Endothelial cell of umbilical vein (primary cell): Measurements from ENCODE around the gene BBX. TPM values are rescaled to one million over a fixed set of nuclear protein-coding genes. Genes with fewer than 3 reads are reported as not detected.

ENCODE experiments used
- BruUV-seq: library from RNA; stranded (reverse); fragments of 400-500 nt; replicated peaks from 2 replicates; lab custom pipeline; 2021; lab: Mats Ljungman, UMichigan
- CTCF ChIA-PET: fragments of 300-600, 350-600 bp; sonication (Branson Sonifier 250); formaldehyde crosslinking; loops from one replicate; lab custom pipeline; 2021; ENCODE audit warnings: antibody characterized with exemption, inconsistent platforms; lab: Charles Lee
- POLR2A ChIA-PET: fragments of 300-600, 350-600 bp; sonication (Branson Sonifier 250); formaldehyde crosslinking; loops from one replicate; lab custom pipeline; 2021; ENCODE audit warnings: antibody characterized with exemption, inconsistent platforms; lab: Charles Lee
- DNase-seq: peaks from one replicate; pipeline ENCODE4 v3.0.0-alpha.2; 2011; ENCODE audit warnings: low read depth, low spot score
- FAIRE-seq: peaks from 2 replicates; lab custom pipeline; 2011; peaks lifted over from hg19 to GRCh38; lab: Jason Lieb, UNC
- H2AFZ ChIP-seq: 2 replicates; pipeline ENCODE4 v1.6.0; 2012; ENCODE audit warnings: low read depth, low read length, control low read depth, inconsistent platforms
- H3K27ac ChIP-seq: 2 replicates; pipeline ENCODE4 v1.5.1; 2011; ENCODE audit warnings: low read depth, mild to moderate bottlenecking, control low read depth, low read length, moderate library complexity; ENCODE audit not compliant: insufficient read depth
- H3K27me3 ChIP-seq, 2 experiments: 2 replicates each; pipeline versions ENCODE4 v1.6.0 to v1.6.1; 2011; ENCODE audit warnings: low read length in 2 of 2, mixed read lengths in 1 of 2; ENCODE audit not compliant: control insufficient read depth in 2 of 2, insufficient read depth in 2 of 2
- H3K36me3 ChIP-seq, 2 experiments: 2 replicates in 1 of 2; 3 replicates in 1 of 2; pipeline ENCODE4 v1.5.1; 2011; ENCODE audit warnings: low read length in 2 of 2, mild to moderate bottlenecking in 1 of 2, moderate library complexity in 1 of 2; ENCODE audit not compliant: control insufficient read depth in 2 of 2, insufficient read depth in 2 of 2; ENCODE audit errors: extremely low read depth in 1 of 2
- H3K4me1 ChIP-seq: 3 replicates; pipeline ENCODE4 v1.5.1; 2011; ENCODE audit warnings: mild to moderate bottlenecking, low read length; ENCODE audit not compliant: control insufficient read depth, insufficient read depth; ENCODE audit errors: extremely low read depth
- H3K4me2 ChIP-seq: 2 replicates; pipeline ENCODE4 v1.6.1; 2011; ENCODE audit warnings: low read length, control low read depth, mixed read lengths; ENCODE audit not compliant: insufficient read depth
- H3K4me3 ChIP-seq, 3 experiments: fragments of 200-600 bp in 1 of 3; sonication (generic), shearing (Covaris generic) in 1 of 3; replicated peaks in 1 of 3; 2 replicates each; pipeline ENCODE4 v1.5.1; 2011 to 2016; ENCODE audit warnings: control low read depth in 3 of 3, low read length in 3 of 3, mild to moderate bottlenecking in 2 of 3, inconsistent platforms in 1 of 3, low read depth in 1 of 3, moderate library complexity in 1 of 3; ENCODE audit not compliant: insufficient read depth in 1 of 3
- H3K79me2 ChIP-seq: 2 replicates; pipeline ENCODE4 v1.6.0; 2012; ENCODE audit warnings: low read length, inconsistent platforms; ENCODE audit not compliant: control insufficient read depth, insufficient read depth
- H3K9ac ChIP-seq: replicated peaks from 2 replicates; pipeline ENCODE3; 2011; ENCODE audit warnings: low read length, control low read depth; ENCODE audit not compliant: insufficient read depth; ENCODE audit errors: extremely low read depth
- H3K9me1 ChIP-seq: replicated peaks from 3 replicates; pipeline ENCODE4 v1.6.0; 2011; ENCODE audit warnings: mild to moderate bottlenecking, low read length; ENCODE audit not compliant: control insufficient read depth, insufficient read depth; ENCODE audit errors: extremely low read depth
- H3K9me3 ChIP-seq: replicated peaks from 2 replicates; pipeline ENCODE4 v1.5.1; 2012; ENCODE audit warnings: low read length, inconsistent platforms; ENCODE audit not compliant: control insufficient read depth, insufficient read depth
- H4K20me1 ChIP-seq: replicated peaks from 2 replicates; pipeline ENCODE3; 2011; ENCODE audit warnings: mild to moderate bottlenecking, low read length; ENCODE audit not compliant: control insufficient read depth, insufficient read depth; ENCODE audit errors: extremely low read depth
- CTCF ChIP-seq, 2 donors: IDR thresholded peaks; 1 replicate in 1 of 2; 2 replicates in 1 of 2; pipeline ENCODE4 v1.5.1; 2011; ENCODE audit warnings: low read length in 2 of 2, mild to moderate bottlenecking in 2 of 2, moderate library complexity in 2 of 2, control low read depth in 1 of 2, inconsistent platforms in 1 of 2, low read depth in 1 of 2; ENCODE audit not compliant: insufficient read depth in 1 of 2; ENCODE audit errors: extremely low read depth in 1 of 2
- EZH2 ChIP-seq: IDR thresholded peaks from 2 replicates; pipeline ENCODE4 v1.6.1; 2012; ENCODE audit warnings: borderline replicate concordance, low read depth, mild to moderate bottlenecking, moderate library complexity, low read length, inconsistent platforms; ENCODE audit not compliant: severe bottlenecking
- FOS ChIP-seq: IDR thresholded peaks from 2 replicates; pipeline ENCODE4 v1.6.1; 2011; ENCODE audit warnings: mild to moderate bottlenecking, low read length, moderate library complexity, borderline replicate concordance; ENCODE audit not compliant: insufficient read depth
- GATA2 ChIP-seq: IDR thresholded peaks from 2 replicates; pipeline ENCODE4 v1.7.0; 2011; ENCODE audit warnings: low read depth, mild to moderate bottlenecking, moderate library complexity, mixed read lengths, low read length; ENCODE audit not compliant: insufficient read length, insufficient read depth
- JUN ChIP-seq: IDR thresholded peaks from 2 replicates; pipeline ENCODE4 v1.6.1; 2011; ENCODE audit warnings: borderline replicate concordance, low read depth; ENCODE audit not compliant: insufficient read length, insufficient read depth
- MAX ChIP-seq: IDR thresholded peaks from 2 replicates; pipeline ENCODE4 v1.6.1; 2011; ENCODE audit not compliant: insufficient read depth, insufficient read length
- MYC ChIP-seq: IDR thresholded peaks from one replicate; pipeline ENCODE4 v1.6.1; 2011; ENCODE audit warnings: mild to moderate bottlenecking, low read depth, low read length
- POLR2A ChIP-seq: IDR thresholded peaks from 2 replicates; pipeline ENCODE4 v1.6.1; 2012; ENCODE audit warnings: low read depth, mild to moderate bottlenecking, control low read depth, low read length
- POLR2AphosphoS5 ChIP-seq: IDR thresholded peaks from 2 replicates; pipeline ENCODE4 v1.6.1; 2012; ENCODE audit warnings: low read depth, mild to moderate bottlenecking, control low read depth, low read length, moderate library complexity; ENCODE audit not compliant: insufficient read depth
- dilution Hi-C: fragments of 300-500 bp; cut with MboI; formaldehyde crosslinking; loops from one replicate; pipeline ENCODE4 v1.15.0; 2019; ENCODE audit warnings: low sequenced_read_pairs; ENCODE audit not compliant: extremely low pct_ligation_motif_present
- intact Hi-C: fragments of 100-400 bp; cut with micrococcal nuclease; formaldehyde crosslinking; loops from one replicate; pipeline ENCODE4 v1.10.0; 2022
- polyA plus RNA-seq, 4 experiments: library from polyadenylated mRNA; depleted of rRNA in 3 of 4; stranded (reverse) in 3 of 4; unstranded in 1 of 4; fragments of >200 nt; gene quantifications; 2 replicates each; pipeline versions ENCODE4 v1.2.1 to v1.2.3, GENCODE V29; 2011 to 2012; ENCODE audit warnings: missing spikeins in 1 of 4
- total RNA-seq: library from RNA; stranded (reverse); gene quantifications from 2 replicates; pipeline ENCODE4 v1.2.3, GENCODE V29; 2021

Gene BBX
- total and polyA plus RNA-seq, 2 donors (not counting 3 experiments of a cell fraction or from before 2014, with no cell fraction given), result 21.4 to 43.4 TPM

GRCh38 chr3:107729686-107730085, 206.9 kb downstream of the BBX start:
- Histone ChIP-seq H3K4me3 (no peak overlapping the region), H3K9me1 (no peaks in the 10 kb centered on the region), H3K9me3 (no peaks in the 10 kb centered on the region), H4K20me1 (no peaks in the 10 kb centered on the region), H3K79me2 (no peaks in the 10 kb centered on the region), H3K27me3 (no peaks in the 10 kb centered on the region), H3K9ac (no peak overlapping the region), H3K36me3 (no peaks in the 10 kb centered on the region), H2AFZ (no peak overlapping the region), H3K4me1 (no peaks in the 10 kb centered on the region), H3K27ac (no peak overlapping the region), H3K4me2 (no peak overlapping the region)
- TF ChIP-seq POLR2AphosphoS5 (no peak), JUN (no peak), FOS (no peak), EZH2 (no peak), MAX (no peak), CTCF (IDR thresholded peaks at IDR 0.05; ENCODE audit: extremely low read depth in 1 of 2, insufficient read depth in 1 of 2, low read depth in 1 of 2, low read length in 2 of 2) (no peak), GATA2 (no peak), MYC (no peak), POLR2A (no peak)
- CTCF ChIA-PET, result interaction anchor here (1.1 to 2.3 kb wide), 4 partner anchors 10 to 54 kb away, joined by 4 to 15 read pairs (median 8); no protein-coding TSS in a partner anchor
- no TSS peak for BruUV-seq
- DNase-seq, result no peak
- intact Hi-C loops, result no loop called here
- POLR2A ChIA-PET, result interaction anchor here (0.6 kb wide), 2 partner anchors 9 to 195 kb away, joined by 3 to 5 read pairs; no protein-coding TSS in a partner anchor
- FAIRE-seq, result no peak
- dilution Hi-C loops, result no loop called here
